ENCODE results near the gene DACT2. TPM values are rescaled to one million over a fixed set of nuclear protein-coding genes. Genes with fewer than 3 reads are reported as not detected.
"Not testable (repeated sequence)": the region's sequence is repeated elsewhere in the genome, so short reads cannot be mapped to it uniquely, and the experiment has no call there.

Gene DACT2
- total RNA-seq, 1 experiment from 2014 or later = 3.3 TPM

GRCh38 chr6:168314021-168314420, 5.6 kb downstream of the DACT2 start:
- 0 out of 2 replicates have a peak, but pooled peaks cover 9% of the 10 kb centered on the region for H3K4me1 ChIP-seq (ENCODE audit: control insufficient read depth, insufficient read depth, low read length)
- ChIA-PET CTCF (no interaction called here), POLR2A (no interaction called here)
- H3K27me3 ChIP-seq (ENCODE audit: control insufficient read depth, insufficient read depth, low read length) = no peaks in the 10 kb centered on the region; the same call in 1 of the 2 replicates
- DNase-seq (ENCODE audit: low read depth, low spot score) = no peak
- no peak overlapping the region for H3K4me3 ChIP-seq (ENCODE audit: low read depth in 2 of 2, low read length in 2 of 2)
- H3K9me3 ChIP-seq (ENCODE audit: control insufficient read depth, insufficient read depth, low read depth, low read length) = no peaks in the 10 kb centered on the region
- no peak for ATAC-seq
- no peak overlapping the region for H3K27ac ChIP-seq (ENCODE audit: low read length)
- TF ChIP-seq TCF7L2 (IDR thresholded peaks at IDR 0.05; ENCODE audit: low read depth, low read length) = no peak
- TF ChIP-seq SIN3A (IDR thresholded peaks at IDR 0.05; ENCODE audit: borderline replicate concordance, insufficient read depth, low read depth, low read length) = no peak
- no peak for TF ChIP-seq CTCF (IDR thresholded peaks at IDR 0.05)
- TF ChIP-seq, protein P1, sequence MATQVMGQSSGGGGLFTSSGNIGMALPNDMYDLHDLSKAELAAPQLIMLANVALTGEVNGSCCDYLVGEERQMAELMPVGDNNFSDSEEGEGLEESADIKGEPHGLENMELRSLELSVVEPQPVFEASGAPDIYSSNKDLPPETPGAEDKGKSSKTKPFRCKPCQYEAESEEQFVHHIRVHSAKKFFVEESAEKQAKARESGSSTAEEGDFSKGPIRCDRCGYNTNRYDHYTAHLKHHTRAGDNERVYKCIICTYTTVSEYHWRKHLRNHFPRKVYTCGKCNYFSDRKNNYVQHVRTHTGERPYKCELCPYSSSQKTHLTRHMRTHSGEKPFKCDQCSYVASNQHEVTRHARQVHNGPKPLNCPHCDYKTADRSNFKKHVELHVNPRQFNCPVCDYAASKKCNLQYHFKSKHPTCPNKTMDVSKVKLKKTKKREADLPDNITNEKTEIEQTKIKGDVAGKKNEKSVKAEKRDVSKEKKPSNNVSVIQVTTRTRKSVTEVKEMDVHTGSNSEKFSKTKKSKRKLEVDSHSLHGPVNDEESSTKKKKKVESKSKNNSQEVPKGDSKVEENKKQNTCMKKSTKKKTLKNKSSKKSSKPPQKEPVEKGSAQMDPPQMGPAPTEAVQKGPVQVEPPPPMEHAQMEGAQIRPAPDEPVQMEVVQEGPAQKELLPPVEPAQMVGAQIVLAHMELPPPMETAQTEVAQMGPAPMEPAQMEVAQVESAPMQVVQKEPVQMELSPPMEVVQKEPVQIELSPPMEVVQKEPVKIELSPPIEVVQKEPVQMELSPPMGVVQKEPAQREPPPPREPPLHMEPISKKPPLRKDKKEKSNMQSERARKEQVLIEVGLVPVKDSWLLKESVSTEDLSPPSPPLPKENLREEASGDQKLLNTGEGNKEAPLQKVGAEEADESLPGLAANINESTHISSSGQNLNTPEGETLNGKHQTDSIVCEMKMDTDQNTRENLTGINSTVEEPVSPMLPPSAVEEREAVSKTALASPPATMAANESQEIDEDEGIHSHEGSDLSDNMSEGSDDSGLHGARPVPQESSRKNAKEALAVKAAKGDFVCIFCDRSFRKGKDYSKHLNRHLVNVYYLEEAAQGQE (IDR thresholded peaks at IDR 0.05; ENCODE audit: insufficient read depth in 1 of 2, low read depth in 2 of 2, low read length in 1 of 2) = no peak
- TF ChIP-seq POLR2AphosphoS5 (IDR thresholded peaks at IDR 0.05; ENCODE audit: low read depth, low read length) = no peak
- intact Hi-C loops (cut with micrococcal nuclease; ENCODE audit: unreplicated experiment) = no loop called here
- H3K36me3 ChIP-seq (ENCODE audit: control insufficient read depth, insufficient read depth, low read length) = no peaks in the 10 kb centered on the region
- in situ Hi-C loops (cut with HindIII; ENCODE audit: low pct_unique_long_range_greater_than_20kb, low sequenced_read_pairs) = no loop called here
- no TSS peak for BruUV-seq (replicated peaks)

DNA sequence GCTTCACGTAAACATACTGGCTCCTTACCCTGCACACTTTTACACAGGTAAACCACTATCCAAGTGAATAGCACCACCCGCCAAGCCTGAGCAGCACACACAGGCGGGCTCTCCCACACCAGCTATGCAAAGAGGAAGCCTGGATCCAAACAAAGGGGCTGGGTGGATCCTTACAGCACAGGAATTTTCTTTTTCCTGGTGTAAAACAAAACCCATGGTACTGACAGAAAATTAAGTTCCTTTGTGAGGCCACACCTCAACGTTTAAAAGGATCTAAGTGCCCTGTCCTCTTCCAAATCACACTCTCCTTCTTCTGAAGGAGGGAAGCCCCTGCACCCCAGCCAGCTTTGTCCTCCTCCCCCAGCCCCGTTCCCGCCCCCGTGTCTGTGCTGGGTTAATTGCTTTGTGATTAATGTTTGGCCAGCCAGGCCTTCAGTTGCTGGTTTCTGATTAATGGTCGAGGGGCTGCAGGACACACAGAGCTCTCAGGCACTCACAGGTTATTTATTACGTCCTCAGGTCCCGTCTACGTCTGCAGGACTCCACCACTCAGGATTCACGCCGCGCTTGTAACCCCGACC, 6.1 kb downstream of the DACT2 start:
- H3K4me3 ChIP-seq (ENCODE audit: low read depth in 2 of 2, low read length in 2 of 2) = no peak overlapping the region
- DNase-seq (ENCODE audit: low read depth, low spot score) (no peak), ATAC-seq (no peak)
- CTCF ChIA-PET = no interaction called here
- no peaks in the 10 kb centered on the region for H3K9me3 ChIP-seq (ENCODE audit: control insufficient read depth, insufficient read depth, low read depth, low read length)
- BruUV-seq (replicated peaks) = no TSS peak
- in situ Hi-C loops (cut with HindIII; ENCODE audit: low pct_unique_long_range_greater_than_20kb, low sequenced_read_pairs) = no loop called here
- POLR2A ChIA-PET = no interaction called here
- H3K27ac ChIP-seq (ENCODE audit: low read length) = no peak overlapping the region
- no peaks in the 10 kb centered on the region for H3K27me3 ChIP-seq (ENCODE audit: control insufficient read depth, insufficient read depth, low read length)
- TF ChIP-seq TCF7L2 (IDR thresholded peaks at IDR 0.05; ENCODE audit: low read depth, low read length) (no peak), CTCF (IDR thresholded peaks at IDR 0.05) (no peak), SIN3A (IDR thresholded peaks at IDR 0.05; ENCODE audit: borderline replicate concordance, insufficient read depth, low read depth, low read length) (no peak), POLR2AphosphoS5 (IDR thresholded peaks at IDR 0.05; ENCODE audit: low read depth, low read length) (no peak)
- TF ChIP-seq, protein P1 (IDR thresholded peaks at IDR 0.05; ENCODE audit: insufficient read depth in 1 of 2, low read depth in 2 of 2, low read length in 1 of 2) = no peak
- H3K4me1 ChIP-seq (ENCODE audit: control insufficient read depth, insufficient read depth, low read length) = 0 out of 2 replicates have a peak, but pooled peaks cover 9% of the 10 kb centered on the region
- intact Hi-C loops (cut with micrococcal nuclease; ENCODE audit: unreplicated experiment) = no loop called here
- H3K36me3 ChIP-seq (ENCODE audit: control insufficient read depth, insufficient read depth, low read length) = no peaks in the 10 kb centered on the region

- H3K27me3 ChIP-seq (ENCODE audit: control insufficient read depth, insufficient read depth, low read length); H3K9me3 ChIP-seq (ENCODE audit: control insufficient read depth, insufficient read depth, low read depth, low read length); in situ Hi-C loops (cut with HindIII; ENCODE audit: low pct_unique_long_range_greater_than_20kb, low sequenced_read_pairs); ATAC-seq; CTCF ChIA-PET; H3K4me3 ChIP-seq (ENCODE audit: low read depth in 2 of 2, low read length in 2 of 2); H3K27ac ChIP-seq (ENCODE audit: low read length); BruUV-seq (replicated peaks); H3K36me3 ChIP-seq (ENCODE audit: control insufficient read depth, insufficient read depth, low read length); H3K4me1 ChIP-seq (ENCODE audit: control insufficient read depth, insufficient read depth, low read length); DNase-seq (ENCODE audit: low read depth, low spot score); POLR2A ChIA-PET; intact Hi-C loops (cut with micrococcal nuclease; ENCODE audit: unreplicated experiment): not testable (repeated sequence)
Observed at GRCh38 chr6:168312125-168312507, 7.5 kb downstream of the DACT2 start.

Measured in Panc1 (cell line).